Measurements from ENCODE around the gene ZNF775.
"Not testable (repeated sequence)": the region's sequence is repeated elsewhere in the genome, so short reads cannot be mapped to it uniquely, and the experiment has no call there.

Gene ZNF775

GRCh38 chr7:150382123-150382843, 3.2 kb downstream of the ZNF775 start:
- no peak for DNase-seq (ENCODE audit: low spot score)

GRCh38 chr7:150382844-150383225, 3.7 kb downstream of the ZNF775 start:
- DNase-seq (ENCODE audit: low spot score) = no peak

GRCh38 chr7:150383710-150384397, 4.7 kb downstream of the ZNF775 start:
- DNase-seq (ENCODE audit: low spot score) = peak; percentile 82

DNA sequence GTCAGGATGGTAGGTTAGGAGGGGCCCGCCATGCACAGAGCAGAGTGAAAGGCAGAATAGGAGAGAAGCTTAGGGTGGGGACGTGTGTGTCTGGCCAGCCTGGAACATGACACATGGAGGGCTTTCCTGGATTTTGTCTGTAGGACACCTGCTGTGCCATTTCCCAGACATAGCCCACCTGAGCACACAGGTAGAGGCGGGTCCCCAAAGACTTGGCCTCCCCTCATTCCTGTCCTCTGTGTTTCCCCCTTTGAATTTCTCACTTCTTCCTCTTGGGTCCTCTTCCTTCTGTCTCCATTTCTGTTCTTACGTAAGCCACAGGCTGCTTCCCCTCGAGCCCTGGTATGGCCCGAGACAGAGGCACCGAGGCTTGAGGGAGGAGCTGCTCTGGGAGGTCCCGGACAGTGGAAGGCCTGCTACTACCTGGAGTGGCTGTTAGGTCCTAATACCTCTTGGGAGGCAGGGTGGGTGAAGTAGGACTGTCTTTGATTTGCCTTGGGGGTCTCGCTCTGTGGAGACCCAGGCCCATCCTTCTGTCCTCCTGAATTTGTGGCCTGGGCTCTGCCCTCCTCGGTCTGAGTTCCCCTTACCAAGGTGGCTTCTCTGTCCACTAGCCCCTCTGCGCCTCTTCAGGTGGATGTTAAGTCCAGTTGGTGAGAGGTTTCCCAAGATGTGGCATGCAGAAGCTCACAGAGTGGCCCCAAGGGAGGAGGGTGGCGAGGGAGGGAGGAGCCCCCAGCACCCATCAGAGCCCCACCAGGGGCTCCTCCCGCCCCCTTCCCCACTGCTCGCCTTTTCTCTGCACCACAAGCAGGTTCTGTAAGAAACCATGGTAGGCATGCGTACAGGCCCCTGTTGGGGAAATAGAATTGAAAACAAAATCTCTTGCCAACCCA, 5.5 kb downstream of the ZNF775 start:
- no peak for DNase-seq (ENCODE audit: low spot score)

DNA sequence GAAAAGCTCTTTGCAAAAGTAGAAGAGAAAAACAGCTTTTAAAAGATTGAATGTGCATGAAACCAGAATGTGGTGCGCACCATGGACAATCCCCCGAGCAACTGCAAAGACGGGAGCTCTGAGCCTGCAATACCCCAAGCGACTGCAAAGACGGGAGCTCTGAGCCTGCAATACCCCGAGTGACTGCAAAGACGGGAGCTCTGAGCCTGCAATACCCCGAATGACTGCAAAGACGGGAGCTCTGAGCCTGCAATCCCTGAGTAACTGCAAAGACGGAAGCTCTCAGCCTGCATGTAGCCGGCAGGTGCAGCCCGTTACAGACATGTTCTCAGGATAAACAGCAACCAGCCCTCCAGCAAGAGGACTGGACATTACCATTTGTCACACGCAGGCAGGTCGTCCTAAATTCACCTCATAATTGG, 6.2 kb downstream of the ZNF775 start:
- no peak for DNase-seq (ENCODE audit: low spot score)

DNA sequence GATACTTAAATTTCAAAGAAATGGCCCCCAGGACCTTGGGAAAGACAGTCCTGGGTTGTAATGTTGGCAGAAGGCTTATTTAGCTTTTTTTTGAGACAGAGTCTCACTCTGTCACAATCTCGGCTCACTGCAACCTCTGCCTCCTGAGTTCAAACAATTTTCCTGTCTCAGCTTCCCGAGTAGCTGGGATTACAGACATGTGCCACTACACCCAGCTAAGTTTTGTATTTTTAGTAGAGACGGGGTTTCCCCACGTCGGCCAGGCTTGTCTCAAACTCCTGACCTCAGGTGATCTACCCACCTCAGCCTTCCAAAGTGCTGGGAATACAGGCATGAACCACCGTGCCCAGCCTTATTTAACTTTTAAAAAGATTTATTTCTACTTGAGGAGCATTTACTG, 6.8 kb downstream of the ZNF775 start:
- DNase-seq (ENCODE audit: low spot score) = not testable (repeated sequence)

GRCh38 chr7:150388306-150388705, 9.2 kb downstream of the ZNF775 start:
- DNase-seq (ENCODE audit: low spot score) = no peak

DNA sequence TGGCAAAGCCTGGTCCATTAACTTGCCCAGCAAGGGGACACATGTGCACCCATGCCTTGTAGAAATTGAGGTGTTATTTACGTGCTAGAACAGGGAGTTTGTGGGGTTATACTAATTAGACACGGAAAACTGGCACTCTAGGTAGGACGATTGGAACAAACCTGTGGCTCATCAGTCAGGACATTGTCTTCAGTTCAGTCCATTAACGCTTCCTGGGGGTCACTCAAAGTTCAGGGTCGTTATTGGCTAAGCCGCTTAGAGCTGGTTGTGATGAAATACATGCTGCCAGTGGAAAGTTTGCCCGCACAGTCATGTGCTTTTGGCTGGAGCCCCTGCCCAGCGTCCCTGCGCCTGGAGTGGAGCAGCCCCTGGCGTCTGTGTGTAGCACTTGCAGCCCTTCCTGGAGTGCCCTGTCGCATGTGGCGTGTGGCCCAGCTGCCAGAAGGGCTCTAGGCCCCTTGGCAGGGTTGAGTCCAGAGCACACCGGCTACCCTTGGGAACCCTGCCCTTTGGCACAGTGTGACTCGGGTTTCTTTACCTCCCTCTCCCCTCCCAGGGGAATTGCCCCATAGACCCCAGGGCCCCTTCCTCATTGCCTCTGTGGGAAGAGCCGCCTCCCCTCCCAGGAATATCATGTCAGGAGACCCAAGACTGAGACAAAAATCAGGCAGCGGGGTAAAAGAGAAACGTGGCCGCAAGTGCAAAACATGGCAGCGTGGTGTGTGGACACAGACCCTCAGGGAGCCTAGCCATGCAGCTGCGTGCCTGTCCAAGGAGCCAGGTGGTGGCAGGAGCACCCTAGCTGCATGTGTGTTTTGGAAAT, 9.8 kb downstream of the ZNF775 start:
- no peak for DNase-seq (ENCODE audit: low spot score)

GRCh38 chr7:150389532-150389816, 10.3 kb downstream of the ZNF775 start:
- no peak for DNase-seq (ENCODE audit: low spot score)

GRCh38 chr7:150390205-150390604, 11.1 kb downstream of the ZNF775 start:
- DNase-seq (ENCODE audit: low spot score) = no peak

GRCh38 chr7:150393325-150393724, 14.2 kb downstream of the ZNF775 start:
- no peak for DNase-seq (ENCODE audit: low spot score)

DNA sequence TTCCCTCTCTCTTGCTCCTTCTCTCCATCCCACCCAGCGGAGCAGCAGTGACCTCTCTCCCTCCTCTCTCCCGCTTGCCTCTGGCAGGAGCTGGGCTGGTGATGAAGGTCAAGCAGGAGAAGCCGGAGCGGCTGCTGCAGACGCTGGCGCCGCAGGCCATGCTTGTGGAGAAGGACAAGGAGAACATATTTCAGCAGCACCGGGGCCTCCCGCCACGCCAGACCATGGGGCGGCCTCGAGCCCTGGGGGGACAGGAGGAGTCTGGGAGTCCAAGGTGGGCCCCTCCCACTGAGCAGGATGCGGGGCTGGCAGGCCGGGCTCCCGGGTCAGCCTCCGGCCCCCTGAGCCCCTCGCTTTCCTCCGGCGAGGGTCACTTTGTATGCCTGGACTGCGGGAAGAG, 17.3 kb downstream of the ZNF775 start:
- DNase-seq (ENCODE audit: low spot score) = no peak

- no peak for DNase-seq (ENCODE audit: low spot score)
These were observed 17.7 kb downstream of the ZNF775 start for GRCh38 chr7:150396851-150397260.

- DNase-seq (ENCODE audit: low spot score) = no peak
These were observed 18.4 kb downstream of the ZNF775 start for GRCh38 chr7:150397346-150398107.

- DNase-seq (ENCODE audit: low spot score) = no peak
These were observed 19.2 kb downstream of the ZNF775 start for GRCh38 chr7:150398108-150398964.

DNA sequence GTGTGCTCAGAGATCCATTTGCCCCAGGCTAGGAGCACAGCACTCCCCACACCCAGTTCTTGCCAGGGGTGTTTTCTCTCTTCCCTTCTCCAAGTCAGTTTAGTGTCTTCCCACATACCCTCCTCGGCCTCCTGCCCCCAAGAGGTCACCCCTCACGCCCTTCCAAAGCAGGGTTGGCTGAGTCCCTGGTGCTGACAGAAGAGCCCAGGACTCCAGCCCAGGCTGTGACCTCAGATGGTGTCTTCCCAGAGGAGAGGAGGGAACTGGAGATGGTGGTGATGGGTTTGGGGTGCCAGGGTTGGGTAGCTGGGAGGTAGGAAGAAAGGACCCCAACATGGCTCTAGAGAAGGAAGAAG, 19.8 kb downstream of the ZNF775 start:
- DNase-seq (ENCODE audit: low spot score) = no peak

DNA sequence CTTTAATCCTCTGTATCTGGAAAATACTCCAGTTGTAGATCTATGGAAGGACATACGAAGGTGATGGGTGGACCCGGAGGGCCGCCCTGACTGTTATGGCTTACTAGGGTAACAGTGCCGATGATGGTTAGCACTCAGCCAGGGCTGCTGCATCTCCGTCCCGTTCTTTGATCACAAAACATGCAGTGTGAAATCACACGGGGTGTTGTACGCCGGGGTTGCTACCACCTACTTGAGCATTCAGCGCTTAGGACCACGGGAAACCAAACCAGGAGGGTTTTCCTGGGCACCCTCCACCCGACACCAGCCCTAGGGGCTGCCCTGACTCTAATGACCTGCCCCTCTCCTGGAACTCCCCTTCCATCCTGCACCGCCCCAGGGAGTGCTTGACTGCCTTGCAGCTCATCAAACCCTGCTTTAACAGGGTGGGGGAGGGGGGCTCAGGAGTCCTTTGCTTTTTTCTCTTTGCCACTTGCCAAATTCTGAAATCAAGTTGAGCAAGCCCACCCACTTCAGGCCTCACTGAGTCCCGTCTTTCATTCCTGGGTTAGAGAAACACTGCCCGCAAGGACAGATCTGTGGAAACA, 20.4 kb downstream of the ZNF775 start:
- no peak for DNase-seq (ENCODE audit: low spot score)

DNA sequence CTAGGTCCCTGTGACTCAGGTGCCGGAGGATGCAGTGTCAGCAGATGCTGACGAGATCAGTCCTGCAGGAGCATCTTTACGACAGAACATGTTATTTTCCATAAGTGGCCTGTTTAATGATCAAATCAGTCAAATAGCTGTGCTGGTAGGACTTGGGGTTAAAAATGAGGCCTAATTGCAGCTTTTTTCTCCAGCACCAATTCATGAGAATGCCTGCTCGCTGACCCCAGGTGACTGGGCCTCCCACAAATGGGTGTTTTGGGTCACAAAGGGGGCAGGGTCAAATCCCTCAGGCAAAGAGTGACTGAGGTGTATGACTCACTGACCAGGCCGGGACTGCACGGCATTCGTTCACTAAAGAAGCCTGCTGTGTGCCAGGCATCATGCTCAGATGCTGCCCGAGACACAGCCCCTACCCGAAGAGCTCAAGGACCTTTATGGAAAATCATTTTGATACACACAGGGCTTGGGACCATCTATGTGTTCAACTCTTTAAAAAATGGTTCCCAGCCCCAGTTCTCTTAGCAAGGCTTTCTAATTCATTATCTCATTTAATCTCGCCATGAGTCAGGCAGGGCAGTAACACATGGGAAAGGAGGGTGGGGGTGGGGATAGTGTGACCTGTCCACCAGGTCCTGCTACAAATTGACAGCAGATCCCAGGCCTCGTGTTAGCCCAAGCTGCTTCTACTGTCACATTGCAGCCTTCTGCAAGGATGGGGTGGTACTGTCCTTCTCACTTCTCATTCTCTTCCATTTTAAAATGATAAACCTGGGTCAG, 21.1 kb downstream of the ZNF775 start:
- DNase-seq (ENCODE audit: low spot score) = no peak

- DNase-seq (ENCODE audit: low spot score) = no peak
These were observed 21.8 kb downstream of the ZNF775 start for GRCh38 chr7:150400788-150401423.
